ENCODE data around the gene SLC22A16. TPM values are rescaled to one million over a fixed set of nuclear protein-coding genes. Genes with fewer than 3 reads are reported as not detected.

Gene SLC22A16
- total RNA-seq, 1 experiment from 2014 or later = not detected

- ATAC-seq (no peak), DNase-seq (ENCODE audit: low spot score) (no peak)
- Mint-ChIP-seq H3K4me3 (no peak overlapping the region), H3K4me1 (no peaks in the 10 kb centered on the region), H3K27ac (no peak overlapping the region), H3K27me3 (ENCODE audit: low read depth) (no peaks in the 10 kb centered on the region; the same call in 1 of the 2 replicates), H3K9me3 (peaks cover 64% of the 10 kb centered on the region), H3K36me3 (peaks cover 24% of the 10 kb centered on the region)
- CTCF ChIA-PET = no interaction called here
- TF ChIP-seq ATF6 (CRISPR knock-in tag; IDR thresholded peaks at IDR 0.05) (no peak), TEAD1 (CRISPR knock-in tag; IDR thresholded peaks at IDR 0.05) (no peak), SMAD3 (CRISPR knock-in tag; IDR thresholded peaks at IDR 0.05; ENCODE audit: borderline replicate concordance) (no peak), NR2C2 (CRISPR knock-in tag; IDR thresholded peaks at IDR 0.05) (no peak), ZNF317 (CRISPR knock-in tag; IDR thresholded peaks at IDR 0.05; ENCODE audit: borderline replicate concordance, low read depth) (no peak), CREM (CRISPR knock-in tag; IDR thresholded peaks at IDR 0.05) (no peak), E2F4 (CRISPR knock-in tag; IDR thresholded peaks at IDR 0.05; ENCODE audit: borderline replicate concordance, low read depth) (no peak), PREB (CRISPR knock-in tag; IDR thresholded peaks at IDR 0.05; ENCODE audit: borderline replicate concordance) (no peak)
- POLR2A ChIA-PET = no interaction called here
Observed at GRCh38 chr6:110461376-110461775, 15.0 kb downstream of the SLC22A16 start.

GRCh38 chr6:110459137-110459536 lies 17.3 kb downstream of the SLC22A16 start:
- H3K36me3 Mint-ChIP-seq = peaks cover 24% of the 10 kb centered on the region
- CTCF ChIA-PET = interaction anchor here (0.8 kb wide), 1 partner anchor 28 kb away, joined by 3 read pairs; no protein-coding TSS in a partner anchor
- no peak overlapping the region for H3K4me3 Mint-ChIP-seq
- POLR2A ChIA-PET = no interaction called here
- peaks cover 52% of the 10 kb centered on the region for H3K9me3 Mint-ChIP-seq
- ATAC-seq = no peak
- DNase-seq (ENCODE audit: low spot score) = no peak
- H3K27ac Mint-ChIP-seq = no peak overlapping the region
- H3K27me3 Mint-ChIP-seq (ENCODE audit: low read depth) = no peaks in the 10 kb centered on the region
- no peak for TF ChIP-seq NFYB (CRISPR knock-in tag; conservative IDR thresholded peaks at IDR 0.05; ENCODE audit: low read depth)
- H3K4me1 Mint-ChIP-seq = 0 out of 2 replicates have a peak, but pooled peaks cover 4% of the 10 kb centered on the region

- H3K27ac Mint-ChIP-seq = no peak overlapping the region
- H3K4me3 Mint-ChIP-seq = no peak overlapping the region
- peaks cover 19% of the 10 kb centered on the region for H3K36me3 Mint-ChIP-seq
- 0 out of 2 replicates have a peak, but pooled peaks cover 4% of the 10 kb centered on the region for H3K4me1 Mint-ChIP-seq
- no peak for ATAC-seq
- DNase-seq (ENCODE audit: low spot score) = no peak
- POLR2A ChIA-PET = no interaction called here
- H3K9me3 Mint-ChIP-seq = peaks cover 49% of the 10 kb centered on the region
- CTCF ChIA-PET = interaction anchor here (0.8 to 1.7 kb wide), 2 partner anchors 17 to 28 kb away, joined by 3 to 5 read pairs; no protein-coding TSS in a partner anchor
- TF ChIP-seq USF2 (CRISPR knock-in tag; IDR thresholded peaks at IDR 0.05) = no peak
- TF ChIP-seq E2F1 (CRISPR knock-in tag; IDR thresholded peaks at IDR 0.05) = no peak
- no peak for TF ChIP-seq ATF6 (CRISPR knock-in tag; IDR thresholded peaks at IDR 0.05)
- no peak for TF ChIP-seq FOXP4 (CRISPR knock-in tag; IDR thresholded peaks at IDR 0.05)
- TF ChIP-seq ZNF232 (CRISPR knock-in tag; IDR thresholded peaks at IDR 0.05) = no peak
- no peak for TF ChIP-seq SP1 (CRISPR knock-in tag; conservative IDR thresholded peaks at IDR 0.05)
- TF ChIP-seq SMAD3 (CRISPR knock-in tag; IDR thresholded peaks at IDR 0.05; ENCODE audit: borderline replicate concordance) = no peak
- no peak for TF ChIP-seq CREB1 (CRISPR knock-in tag; IDR thresholded peaks at IDR 0.05)
- no peak for TF ChIP-seq CREM (CRISPR knock-in tag; IDR thresholded peaks at IDR 0.05)
- TF ChIP-seq RELA (CRISPR knock-in tag; IDR thresholded peaks at IDR 0.05; ENCODE audit: borderline replicate concordance) = no peak
- TF ChIP-seq ATF2 (CRISPR knock-in tag; IDR thresholded peaks at IDR 0.05; ENCODE audit: borderline replicate concordance, low read depth) = no peak
- no peak for TF ChIP-seq CDX4 (CRISPR knock-in tag; IDR thresholded peaks at IDR 0.05; ENCODE audit: borderline replicate concordance)
- H3K27me3 Mint-ChIP-seq (ENCODE audit: low read depth) = no peaks in the 10 kb centered on the region
Observed at GRCh38 chr6:110458476-110458875, 17.9 kb downstream of the SLC22A16 start.
